ENCODE data around the gene FOXL1.

Gene FOXL1

GRCh38 chr16:86566966-86567700 is 11.2 kb upstream of the FOXL1 start:
- in situ Hi-C loops (cut with HindIII; ENCODE audit: low sequenced_read_pairs) = loop anchor here (25.0 kb wide), 2 partner anchors 470 to 695 kb away; no protein-coding TSS in a partner anchor
- DNase-seq (ENCODE audit: low read depth) = no peak
- no peak for TF ChIP-seq CTCF (IDR thresholded peaks at IDR 0.05; ENCODE audit: low read depth, low read length, missing control alignments)
- H3K4me3 ChIP-seq (ENCODE audit: low read depth, low read length) = peak overlapping the region; percentile 74

- DNase-seq (ENCODE audit: low read depth) = no peak
- H3K4me3 ChIP-seq (ENCODE audit: low read depth, low read length) = peak overlapping the region; percentile 74
- in situ Hi-C loops (cut with HindIII; ENCODE audit: low sequenced_read_pairs) = loop anchor here (25.0 kb wide), 2 partner anchors 469 to 694 kb away; no protein-coding TSS in a partner anchor
- no peak for TF ChIP-seq CTCF (IDR thresholded peaks at IDR 0.05; ENCODE audit: low read depth, low read length, missing control alignments)
Observed at GRCh38 chr16:86567701-86568581, 10.4 kb upstream of the FOXL1 start.

DNA sequence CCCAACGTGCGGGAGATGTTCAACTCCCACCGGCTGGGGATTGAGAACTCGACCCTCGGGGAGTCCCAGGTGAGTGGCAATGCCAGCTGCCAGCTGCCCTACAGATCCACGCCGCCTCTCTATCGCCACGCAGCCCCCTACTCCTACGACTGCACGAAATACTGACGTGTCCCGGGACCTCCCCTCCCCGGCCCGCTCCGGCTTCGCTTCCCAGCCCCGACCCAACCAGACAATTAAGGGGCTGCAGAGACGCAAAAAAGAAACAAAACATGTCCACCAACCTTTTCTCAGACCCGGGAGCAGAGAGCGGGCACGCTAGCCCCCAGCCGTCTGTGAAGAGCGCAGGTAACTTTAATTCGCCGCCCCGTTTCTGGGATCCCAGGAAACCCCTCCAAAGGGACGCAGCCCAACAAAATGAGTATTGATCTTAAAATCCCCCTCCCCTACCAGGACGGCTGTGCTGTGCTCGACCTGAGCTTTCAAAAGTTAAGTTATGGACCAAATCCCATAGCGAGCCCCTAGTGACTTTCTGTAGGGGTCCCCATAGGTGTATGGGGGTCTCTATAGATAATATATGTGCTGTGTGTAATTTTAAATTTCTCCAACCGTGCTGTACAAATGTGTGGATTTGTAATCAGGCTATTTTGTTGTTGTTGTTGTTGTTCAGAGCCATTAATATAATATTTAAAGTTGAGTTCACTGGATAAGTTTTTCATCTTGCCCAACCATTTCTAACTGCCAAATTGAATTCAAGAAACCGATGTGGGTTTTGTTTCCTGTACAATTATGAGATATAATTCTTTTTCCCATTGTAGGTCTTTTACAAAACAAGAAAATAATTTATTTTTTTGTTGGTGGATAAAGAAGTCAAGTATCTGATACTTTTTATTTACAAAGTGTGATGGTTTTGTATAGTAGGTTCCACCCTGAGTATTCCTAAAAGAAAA is 9.4 kb upstream of the FOXL1 start:
- in situ Hi-C loops (cut with HindIII; ENCODE audit: low sequenced_read_pairs) = loop anchor here (25.0 kb wide), 2 partner anchors 468 to 693 kb away; no protein-coding TSS in a partner anchor
- peak overlapping the region; percentile 74 for H3K4me3 ChIP-seq (ENCODE audit: low read depth, low read length)
- TF ChIP-seq CTCF (IDR thresholded peaks at IDR 0.05; ENCODE audit: low read depth, low read length, missing control alignments) = no peak
- no peak for DNase-seq (ENCODE audit: low read depth)

GRCh38 chr16:86569701-86570447 is 8.5 kb upstream of the FOXL1 start:
- peak overlapping the region; percentile 74 for H3K4me3 ChIP-seq (ENCODE audit: low read depth, low read length)
- no peak for DNase-seq (ENCODE audit: low read depth)
- in situ Hi-C loops (cut with HindIII; ENCODE audit: low sequenced_read_pairs) = loop anchor here (25.0 kb wide), 2 partner anchors 467 to 692 kb away; no protein-coding TSS in a partner anchor
- TF ChIP-seq CTCF (IDR thresholded peaks at IDR 0.05; ENCODE audit: low read depth, low read length, missing control alignments) = no peak

GRCh38 chr16:86570558-86571529 is 7.5 kb upstream of the FOXL1 start:
- no peak for TF ChIP-seq CTCF (IDR thresholded peaks at IDR 0.05; ENCODE audit: low read depth, low read length, missing control alignments)
- peak overlapping the region; percentile 74 for H3K4me3 ChIP-seq (ENCODE audit: low read depth, low read length)
- in situ Hi-C loops (cut with HindIII; ENCODE audit: low sequenced_read_pairs) = loop anchor here (25.0 kb wide), 2 partner anchors 466 to 691 kb away; no protein-coding TSS in a partner anchor
- DNase-seq (ENCODE audit: low read depth) = no peak

Data from astrocyte of the cerebellum (primary cell).